Thymus (tissue), 11 donors: ENCODE results near the gene NFILZ. TPM values are rescaled to one million over a fixed set of nuclear protein-coding genes. Genes with fewer than 3 reads are reported as not detected.
"Not testable (repeated sequence)": the region's sequence is repeated elsewhere in the genome, so short reads cannot be mapped to it uniquely, and the experiment has no call there.

Experiments
- DNase-seq, 9 donors: peaks; one replicate each; pipeline ENCODE4 v3.0.0-alpha.2; 2013; ENCODE audit warnings: low spot score in 9 of 9, low read depth in 6 of 9, missing footprints in 1 of 9
- H3K27ac ChIP-seq, 2 donors: one replicate each; pipeline ENCODE4 v1.5.1; 2013; ENCODE audit warnings: control low read depth in 1 of 2, low read depth in 1 of 2, low read length in 1 of 2, mild to moderate bottlenecking in 1 of 2, moderate library complexity in 1 of 2
- H3K27me3 ChIP-seq, 2 donors: one replicate each; pipeline ENCODE4 v1.5.1; 2013; ENCODE audit warnings: low read length in 1 of 2; ENCODE audit not compliant: control insufficient read depth in 2 of 2, insufficient read depth in 1 of 2
- H3K36me3 ChIP-seq, 2 donors: one replicate each; pipeline ENCODE4 v1.5.1; 2013; ENCODE audit warnings: low read length in 1 of 2, mild to moderate bottlenecking in 1 of 2, moderate library complexity in 1 of 2; ENCODE audit not compliant: control insufficient read depth in 2 of 2, insufficient read depth in 2 of 2
- H3K4me1 ChIP-seq, 2 donors: one replicate each; pipeline ENCODE4 v1.5.1; 2013; ENCODE audit warnings: low read length in 2 of 2; ENCODE audit not compliant: control insufficient read depth in 2 of 2, insufficient read depth in 2 of 2
- H3K4me3 ChIP-seq, 2 donors: one replicate each; pipeline ENCODE4 v1.5.1; 2013; ENCODE audit warnings: low read length in 2 of 2, control low read depth in 1 of 2, mild to moderate bottlenecking in 1 of 2
- H3K9me3 ChIP-seq, 2 donors: one replicate each; pipeline ENCODE4 v1.5.1; 2013; ENCODE audit warnings: low read length in 1 of 2, mild to moderate bottlenecking in 1 of 2; ENCODE audit not compliant: control insufficient read depth in 2 of 2, insufficient read depth in 1 of 2
- WGBS: extraction: QIAGEN DNeasy Blood & Tissue Kit; methylation state at CpG from one replicate; pipeline ENCODE4 v1.1.7; 2013; 5-methylcytosine and 5-hydroxymethylcytosine counted together
- polyA plus RNA-seq: library from polyadenylated mRNA; stranded (reverse); fragments of 200-250 nt; gene quantifications from one replicate; pipeline ENCODE4 v1.2.3, GENCODE V29; 2013
- total RNA-seq: library from RNA; stranded (reverse); fragments of 120-200 nt; gene quantifications from one replicate; pipeline ENCODE4 v1.2.4, GENCODE V29; 2013
- donor health status: healthy.

NFILZ gene
- total and polyA plus RNA-seq, 2 donors: not detected

DNA sequence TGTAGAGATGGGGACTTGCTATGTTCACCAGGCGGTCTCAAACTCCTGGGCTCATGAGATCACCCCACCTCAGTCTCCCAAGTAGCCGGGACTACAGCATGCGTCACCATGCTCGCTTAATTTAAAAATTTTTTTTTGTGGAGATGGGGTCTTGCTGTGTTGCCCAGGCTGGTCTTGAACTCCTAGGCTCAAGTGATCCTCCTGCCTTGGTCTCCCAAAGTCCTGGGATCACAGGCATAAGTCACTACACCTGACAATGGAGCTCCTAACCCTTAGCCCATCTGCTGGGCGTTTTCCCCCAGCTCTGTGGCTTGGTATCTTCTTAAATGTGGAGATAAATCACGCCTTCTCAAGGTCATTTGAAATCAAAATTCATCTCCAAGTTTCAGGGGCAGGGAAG is 13.6 kb upstream of the NFILZ start:
- Histone ChIP-seq H3K27ac (no peak overlapping the region), H3K27me3 (peaks cover 0 to 9% of the 10 kb centered on the region in 2 donors), H3K4me1 (peaks cover 4 to 16% of the 10 kb centered on the region in 2 donors), H3K9me3 (peaks cover 0 to 4% of the 10 kb centered on the region in 2 donors), H3K4me3 (no peak overlapping the region), H3K36me3 (no peaks in the 10 kb centered on the region)
- WGBS: 94% methylated on average over 6 of the region's 6 CpGs
- DNase-seq: no peak

- not testable (repeated sequence) for H3K4me3 ChIP-seq, H3K27me3 ChIP-seq, DNase-seq, H3K36me3 ChIP-seq, H3K9me3 ChIP-seq, H3K27ac ChIP-seq
- 93% methylated on average over 15 of the region's 15 CpGs for WGBS
- peaks cover 0 to 12% of the 10 kb centered on the region in 2 donors for H3K4me1 ChIP-seq
These were observed 13.1 kb upstream of the NFILZ start for GRCh38 chr19:8617325-8617724.

DNA sequence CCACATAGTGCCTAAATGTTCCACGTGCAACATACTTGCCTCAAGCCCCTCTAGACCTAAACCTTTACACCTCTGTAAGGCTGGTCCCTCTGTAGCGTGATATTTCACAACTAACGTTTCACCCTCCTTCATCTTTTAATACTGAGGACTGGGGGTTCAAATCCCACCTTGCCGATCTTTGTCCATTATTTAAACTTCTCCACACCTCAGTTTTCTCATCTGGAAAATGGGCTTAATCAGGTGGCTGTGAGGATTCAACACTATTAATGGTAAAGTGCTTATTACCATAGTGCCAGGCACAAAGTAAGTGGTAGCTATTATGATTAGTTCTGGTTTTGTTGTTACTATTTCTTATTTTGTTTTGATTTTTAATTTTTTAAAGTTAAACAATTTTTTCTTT is 12.4 kb upstream of the NFILZ start:
- no peak overlapping the region for H3K27ac ChIP-seq
- 94% methylated on average over 4 of the region's 4 CpGs for WGBS

DNA sequence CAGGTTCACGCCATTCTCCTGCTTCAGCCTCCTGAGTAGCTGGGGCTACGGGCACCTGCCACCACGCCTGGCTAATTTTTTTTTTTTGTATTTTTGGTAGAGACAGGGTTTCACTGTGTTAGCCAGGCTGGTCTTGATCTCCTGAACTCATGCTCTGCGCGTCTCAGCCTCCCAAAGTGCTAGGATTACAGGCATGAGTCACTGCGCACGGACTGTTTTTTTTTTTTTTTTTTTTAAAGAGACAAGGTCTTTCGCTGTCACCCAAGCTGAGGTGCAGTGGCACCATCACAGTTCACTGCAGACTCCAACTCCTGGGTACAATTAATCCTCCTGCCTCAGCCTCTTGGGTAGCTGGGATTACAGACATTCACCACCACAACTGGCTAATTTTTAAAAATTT is 11.7 kb upstream of the NFILZ start:
- no peak overlapping the region for H3K4me3 ChIP-seq

More for the DNA sequence above, 12.4 kb upstream of the NFILZ start:
- peaks cover 0 to 5% of the 10 kb centered on the region in 2 donors for H3K4me1 ChIP-seq
- H3K27me3 ChIP-seq: peaks cover 0 to 9% of the 10 kb centered on the region in 2 donors
- no peak overlapping the region for H3K4me3 ChIP-seq
- DNase-seq: no peak
- peaks cover 0 to 3% of the 10 kb centered on the region in 2 donors for H3K9me3 ChIP-seq
- H3K36me3 ChIP-seq: no peaks in the 10 kb centered on the region

GRCh38 chr19:8622886-8623285 is 7.5 kb upstream of the NFILZ start:
- DNase-seq, H3K4me3 ChIP-seq, H3K4me1 ChIP-seq, H3K27me3 ChIP-seq, H3K9me3 ChIP-seq, H3K36me3 ChIP-seq, H3K27ac ChIP-seq: not testable (repeated sequence)
- WGBS: 67% methylated on average over 4 of the region's 4 CpGs

More for the DNA sequence above, 11.7 kb upstream of the NFILZ start:
- Histone ChIP-seq H3K9me3 (peaks cover 0 to 3% of the 10 kb centered on the region in 2 donors), H3K27me3 (peaks cover 0 to 9% of the 10 kb centered on the region in 2 donors), H3K27ac (no peak overlapping the region), H3K4me1 (peaks cover 0 to 5% of the 10 kb centered on the region in 2 donors), H3K36me3 (no peaks in the 10 kb centered on the region)
- DNase-seq: no peak
- 88% methylated on average over 8 of the region's 8 CpGs for WGBS

- H3K27me3 ChIP-seq: no peaks in the 10 kb centered on the region
- WGBS: 95% methylated on average over 8 of the region's 8 CpGs
These were observed 3.6 kb upstream of the NFILZ start for GRCh38 chr19:8626842-8627241.

DNA sequence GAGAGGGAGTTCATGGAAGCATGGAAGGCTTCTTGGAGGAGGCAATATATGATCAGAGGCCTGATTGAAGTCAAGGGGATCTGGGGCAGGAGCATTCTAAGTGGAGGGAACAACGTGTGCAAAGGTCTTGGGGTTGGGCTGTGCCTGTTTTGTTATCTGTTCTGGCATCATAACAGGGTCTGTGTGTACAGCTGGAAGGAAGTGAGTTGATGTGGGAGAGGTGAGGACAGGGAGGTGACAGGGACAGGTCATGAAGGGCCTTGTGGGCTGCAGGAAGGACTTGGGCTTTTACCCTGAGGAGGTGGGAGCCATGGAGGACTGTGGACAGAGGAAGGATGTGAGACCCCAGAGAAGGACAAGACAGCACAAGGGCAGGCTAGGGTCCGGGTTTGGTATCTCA is 1.2 kb upstream of the NFILZ start:
- no peaks in the 10 kb centered on the region for H3K27me3 ChIP-seq
- H3K4me3 ChIP-seq: no peak overlapping the region
- H3K36me3 ChIP-seq: no peaks in the 10 kb centered on the region
- peaks cover 5 to 14% of the 10 kb centered on the region in 2 donors for H3K4me1 ChIP-seq
- no peak overlapping the region for H3K27ac ChIP-seq
- peaks cover 0 to 1% of the 10 kb centered on the region in 2 donors for H3K9me3 ChIP-seq
- no peak for DNase-seq
- WGBS: 92% methylated on average over 2 of the region's 2 CpGs

More at GRCh38 chr19:8626842-8627241, 3.6 kb upstream of the NFILZ start:
- no peak for DNase-seq
- Histone ChIP-seq H3K36me3 (no peaks in the 10 kb centered on the region), H3K4me1 (peaks cover 0 to 6% of the 10 kb centered on the region in 2 donors), H3K4me3 (no peak overlapping the region), H3K27ac (no peak overlapping the region), H3K9me3 (peaks cover 0 to 1% of the 10 kb centered on the region in 2 donors)

DNA sequence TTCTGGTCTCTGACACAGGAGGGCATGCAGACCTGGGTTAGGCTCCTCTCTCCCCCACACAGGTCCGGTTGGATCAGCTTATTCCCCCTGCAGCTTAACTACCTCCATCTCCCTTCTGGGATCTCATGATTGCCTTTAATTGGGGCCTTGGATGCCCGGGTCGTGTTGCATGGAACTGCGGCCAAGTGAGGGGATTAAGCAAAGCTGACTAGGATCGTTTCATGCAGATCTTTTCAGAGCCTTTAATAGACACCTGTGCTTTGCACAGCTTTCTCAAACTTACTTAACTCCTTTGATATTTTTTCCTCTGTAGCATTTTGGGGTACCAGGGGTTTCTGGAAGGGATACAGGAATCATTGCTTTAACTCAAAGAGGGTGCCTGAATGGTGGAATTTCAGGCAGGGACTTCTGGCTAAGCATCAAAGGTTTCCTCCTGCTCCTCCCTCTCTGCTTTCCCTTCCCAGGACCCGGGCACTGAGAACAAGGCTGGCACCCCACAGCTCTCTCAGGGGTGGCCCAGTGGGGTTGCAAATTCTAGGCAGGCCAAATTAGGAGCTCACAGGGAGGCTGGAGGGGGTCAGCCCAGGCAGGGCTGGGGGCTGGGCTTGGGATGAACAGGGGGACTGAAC is 477 bp downstream of the NFILZ start:
- H3K36me3 ChIP-seq: no peaks in the 10 kb centered on the region
- no peak overlapping the region for H3K27ac ChIP-seq
- peaks cover 5 to 14% of the 10 kb centered on the region in 2 donors for H3K4me1 ChIP-seq
- no peaks in the 10 kb centered on the region for H3K27me3 ChIP-seq
- H3K4me3 ChIP-seq: no peak overlapping the region
- 86% methylated on average over 6 of the region's 6 CpGs for WGBS
- no peak for DNase-seq
- H3K9me3 ChIP-seq: peaks cover 0 to 1% of the 10 kb centered on the region in 2 donors

GRCh38 chr19:8631425-8631819 is 989 bp downstream of the NFILZ start:
- peaks cover 0 to 1% of the 10 kb centered on the region in 2 donors for H3K9me3 ChIP-seq
- no peaks in the 10 kb centered on the region for H3K36me3 ChIP-seq
- WGBS: 92% methylated on average over 11 of the region's 11 CpGs
- DNase-seq: no peak
- H3K27ac ChIP-seq: no peak overlapping the region
- H3K4me3 ChIP-seq: no peak overlapping the region
- peaks cover 5 to 10% of the 10 kb centered on the region in 2 donors for H3K4me1 ChIP-seq
- H3K27me3 ChIP-seq: no peaks in the 10 kb centered on the region
